Measurements from ENCODE around the gene GALNS. TPM values are rescaled to one million over a fixed set of nuclear protein-coding genes. Genes with fewer than 3 reads are reported as not detected.
A peak's percentile ranks its signal among the peaks of the same experiment; 100 is the strongest.

Gene GALNS, protein sequence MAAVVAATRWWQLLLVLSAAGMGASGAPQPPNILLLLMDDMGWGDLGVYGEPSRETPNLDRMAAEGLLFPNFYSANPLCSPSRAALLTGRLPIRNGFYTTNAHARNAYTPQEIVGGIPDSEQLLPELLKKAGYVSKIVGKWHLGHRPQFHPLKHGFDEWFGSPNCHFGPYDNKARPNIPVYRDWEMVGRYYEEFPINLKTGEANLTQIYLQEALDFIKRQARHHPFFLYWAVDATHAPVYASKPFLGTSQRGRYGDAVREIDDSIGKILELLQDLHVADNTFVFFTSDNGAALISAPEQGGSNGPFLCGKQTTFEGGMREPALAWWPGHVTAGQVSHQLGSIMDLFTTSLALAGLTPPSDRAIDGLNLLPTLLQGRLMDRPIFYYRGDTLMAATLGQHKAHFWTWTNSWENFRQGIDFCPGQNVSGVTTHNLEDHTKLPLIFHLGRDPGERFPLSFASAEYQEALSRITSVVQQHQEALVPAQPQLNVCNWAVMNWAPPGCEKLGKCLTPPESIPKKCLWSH
- total RNA-seq: 10 to 100 TPM; 16.2 to 29.5 (median 17.9) TPM

DNA sequence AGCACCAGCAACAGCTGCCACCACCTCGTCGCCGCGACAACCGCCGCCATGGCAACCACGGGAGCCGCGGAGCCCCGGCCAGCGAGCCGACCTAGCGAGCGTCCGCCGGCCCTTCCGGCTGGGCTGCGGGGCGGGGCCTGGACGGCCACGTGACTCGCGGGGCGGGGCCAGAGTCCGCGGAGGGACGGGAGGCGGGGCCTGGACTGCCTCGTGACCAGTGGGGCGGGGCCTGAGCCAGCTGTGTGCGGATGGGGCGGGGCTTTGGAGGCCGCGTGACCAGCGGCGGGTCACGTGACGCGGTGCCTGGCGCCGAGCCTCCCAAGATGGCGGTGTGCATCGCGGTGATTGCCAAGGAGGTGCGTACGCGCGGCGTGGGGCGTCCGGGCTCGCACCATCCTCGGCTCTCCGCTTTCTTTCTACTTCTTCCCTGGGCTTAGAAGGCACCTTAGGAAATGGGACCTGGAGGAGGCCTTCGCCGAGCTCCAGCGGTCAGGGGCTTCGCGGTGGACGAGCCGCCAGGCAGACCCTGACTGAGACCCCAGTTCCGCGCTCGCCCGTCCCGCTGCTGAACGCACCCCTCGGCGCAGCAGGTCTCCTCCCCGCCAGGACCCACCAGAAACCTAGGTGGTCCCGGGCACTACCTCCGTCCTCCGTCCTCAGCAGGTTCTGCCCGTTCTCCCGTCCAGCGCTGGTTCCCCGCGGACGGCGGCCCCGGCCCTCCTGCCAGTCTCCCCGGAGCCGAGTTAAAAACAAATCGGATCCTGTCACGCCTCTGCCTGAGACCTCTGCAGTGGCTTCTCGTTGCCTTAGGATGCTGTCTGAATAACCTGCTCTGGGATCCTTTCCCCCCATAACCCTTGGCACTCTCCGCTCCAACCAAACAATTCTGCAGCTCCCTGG is at the start of gene GALNS, which contains the start of gene TRAPPC2L:
TSS of gene GALNS (minus strand) at position 120 of the 900 bp plus-strand sequence. CDS start at position 50, 70 bp downstream.
TSS of gene TRAPPC2L (plus strand) at position 300 of the 900 bp plus-strand sequence. CDS start at position 324, 24 bp downstream.
- no peaks in the 10 kb centered on the region for H3K27me3 ChIP-seq
- peak; percentile 98 to 100 for DNase-seq (ENCODE audit: low spot score in 2 of 2)
- H3K9me3 ChIP-seq: no peaks in the 10 kb centered on the region
- intact Hi-C loops (cut with DNase I; ENCODE audit: low total_unique reads): loop anchor here (1.0 kb wide), 1 partner anchor 13 kb away; no protein-coding TSS in a partner anchor
- TF ChIP-seq CTCF (IDR thresholded peaks at IDR 0.05) (no peak), POLR2A (IDR thresholded peaks at IDR 0.05) (peak; percentile 46), POLR2AphosphoS5 (IDR thresholded peaks at IDR 0.05) (peak; percentile 85 to 92 (median 88))
- peak within 1 kb of the TSS; percentile 79 to 91 for H3K27ac ChIP-seq
- peak within 1 kb of the TSS; percentile 68 to 97 (median 75) for H3K4me3 ChIP-seq
- H3K36me3 ChIP-seq: no peaks in the 10 kb centered on the region
- H3K4me1 ChIP-seq: peaks cover 0 to 7% of the 10 kb centered on the region in 2 donors

DNA sequence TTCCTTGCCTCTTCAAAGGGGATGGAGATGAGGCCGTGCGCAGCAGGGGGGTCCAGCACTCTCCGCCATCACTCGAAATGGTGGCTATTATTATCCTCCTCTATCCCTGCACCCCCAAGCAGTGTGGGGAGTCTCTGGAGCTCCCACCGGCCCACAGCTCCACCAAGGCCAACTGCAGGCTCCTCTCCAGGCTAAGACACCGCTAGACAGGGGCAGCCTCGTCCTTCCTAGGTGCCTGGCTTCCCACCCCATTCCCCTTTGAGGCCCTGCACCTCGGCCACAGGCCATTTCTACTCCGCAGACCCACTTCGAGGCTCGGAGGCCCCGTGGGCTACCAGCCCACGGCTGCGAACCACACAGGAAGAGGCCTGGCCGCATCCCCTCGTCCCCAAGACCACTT is 49.3 kb upstream of the GALNS start:
- Histone ChIP-seq H3K9me3 (no peaks in the 10 kb centered on the region), H3K36me3 (no peaks in the 10 kb centered on the region), H3K4me3 (no peak overlapping the region), H3K4me1 (no peaks in the 10 kb centered on the region), H3K27me3 (no peaks in the 10 kb centered on the region), H3K27ac (no peak overlapping the region)
- intact Hi-C loops (cut with DNase I; ENCODE audit: low total_unique reads): no loop called here
- no peak for TF ChIP-seq POLR2A (IDR thresholded peaks at IDR 0.05)
- no peak for DNase-seq (ENCODE audit: low spot score in 2 of 2)

GRCh38 chr16:88905563-88905962 is 48.8 kb upstream of the GALNS start:
- no peak for DNase-seq (ENCODE audit: low spot score in 2 of 2)
- intact Hi-C loops (cut with DNase I; ENCODE audit: low total_unique reads): no loop called here
- no peak for TF ChIP-seq CTCF (IDR thresholded peaks at IDR 0.05)
- TF ChIP-seq POLR2AphosphoS5 (IDR thresholded peaks at IDR 0.05): no peak
- no peak for TF ChIP-seq POLR2A (IDR thresholded peaks at IDR 0.05)
- H3K36me3 ChIP-seq: no peaks in the 10 kb centered on the region
- no peak overlapping the region for H3K27ac ChIP-seq
- H3K27me3 ChIP-seq: no peaks in the 10 kb centered on the region
- H3K9me3 ChIP-seq: no peaks in the 10 kb centered on the region
- H3K4me1 ChIP-seq: no peaks in the 10 kb centered on the region
- H3K4me3 ChIP-seq: no peak overlapping the region

GRCh38 chr16:88904676-88905365 is 48.1 kb upstream of the GALNS start:
- intact Hi-C loops (cut with DNase I; ENCODE audit: low total_unique reads): no loop called here
- Histone ChIP-seq H3K4me3 (no peak overlapping the region), H3K4me1 (no peaks in the 10 kb centered on the region), H3K36me3 (no peaks in the 10 kb centered on the region), H3K27me3 (no peaks in the 10 kb centered on the region), H3K9me3 (no peaks in the 10 kb centered on the region), H3K27ac (no peak overlapping the region)
- no peak for DNase-seq (ENCODE audit: low spot score in 2 of 2)
- TF ChIP-seq POLR2A (IDR thresholded peaks at IDR 0.05): no peak
- no peak for TF ChIP-seq POLR2AphosphoS5 (IDR thresholded peaks at IDR 0.05)
- no peak for TF ChIP-seq CTCF (IDR thresholded peaks at IDR 0.05)

GRCh38 chr16:88903267-88903666 is 46.5 kb upstream of the GALNS start:
- no peak overlapping the region for H3K27ac ChIP-seq
- no peaks in the 10 kb centered on the region for H3K9me3 ChIP-seq
- TF ChIP-seq POLR2A (IDR thresholded peaks at IDR 0.05) (no peak), CTCF (IDR thresholded peaks at IDR 0.05) (no peak), POLR2AphosphoS5 (IDR thresholded peaks at IDR 0.05) (no peak)
- DNase-seq (ENCODE audit: low spot score in 2 of 2): no peak
- no peak overlapping the region for H3K4me3 ChIP-seq
- no peaks in the 10 kb centered on the region for H3K27me3 ChIP-seq
- H3K36me3 ChIP-seq: no peaks in the 10 kb centered on the region
- H3K4me1 ChIP-seq: no peaks in the 10 kb centered on the region
- intact Hi-C loops (cut with DNase I; ENCODE audit: low total_unique reads): no loop called here
